Measurements from ENCODE around the gene FAU. TPM values are rescaled to one million over a fixed set of nuclear protein-coding genes. Genes with fewer than 3 reads are reported as not detected.
A peak's percentile ranks its signal among the peaks of the same experiment; 100 is the strongest.

FAU gene
- 100 to 1,000 TPM; 528 to 810 (median 808) TPM for polyA plus RNA-seq (ENCODE audit: insufficient read length in 3 of 3)
- long read RNA-seq, donor 1, transcript FAU-202 (3 exons, 533 nt): minor isoform, 12 of 652 reads
- long read RNA-seq, donor 1, transcript FAU-207 (5 exons, 847 nt): major isoform, 470 of 652 reads
- long read RNA-seq, donor 1, transcript FAU-209 (4 exons, 697 nt): minor isoform, 34 of 652 reads
- long read RNA-seq, donor 1, transcript FAU-208 (1 exons, 1,484 nt): minor isoform, 21 of 652 reads
- long read RNA-seq, donor 1, partial matches to known transcripts: 66 of 652 reads
- long read RNA-seq, donor 1, other reads (novel, unspliced or antisense): 47 of 652 reads
- long read RNA-seq, donor 2, transcript FAU-209 (4 exons, 697 nt): minor isoform, 32 of 603 reads
- long read RNA-seq, donor 2, transcript FAU-207 (5 exons, 847 nt): major isoform, 448 of 603 reads
- long read RNA-seq, donor 2, transcript FAU-208 (1 exons, 1,484 nt): minor isoform, 15 of 603 reads
- long read RNA-seq, donor 2, partial matches to known transcripts: 67 of 603 reads
- long read RNA-seq, donor 2, other reads (novel, unspliced or antisense): 37 of 603 reads
- long read RNA-seq, donor 3, transcript FAU-209 (4 exons, 697 nt): minor isoform, 59 of 964 reads
- long read RNA-seq, donor 3, transcript FAU-202 (3 exons, 533 nt): minor isoform, 19 of 964 reads
- long read RNA-seq, donor 3, transcript FAU-207 (5 exons, 847 nt): major isoform, 735 of 964 reads
- long read RNA-seq, donor 3, transcript FAU-208 (1 exons, 1,484 nt): minor isoform, 16 of 964 reads
- long read RNA-seq, donor 3, partial matches to known transcripts: 39 of 964 reads
- long read RNA-seq, donor 3, other reads (novel, unspliced or antisense): 93 of 964 reads
- long read RNA-seq, donor 4, transcript FAU-209 (4 exons, 697 nt): minor isoform, 35 of 569 reads
- long read RNA-seq, donor 4, transcript FAU-202 (3 exons, 533 nt): minor isoform, 7 of 569 reads
- long read RNA-seq, donor 4, transcript FAU-207 (5 exons, 847 nt): major isoform, 440 of 569 reads
- long read RNA-seq, donor 4, transcript FAU-208 (1 exons, 1,484 nt): minor isoform, 8 of 569 reads
- long read RNA-seq, donor 4, partial matches to known transcripts: 27 of 569 reads
- long read RNA-seq, donor 4, other reads (novel, unspliced or antisense): 48 of 569 reads
- long read RNA-seq, donor 5: 0 reads
- long read RNA-seq, donor 6, transcript FAU-209 (4 exons, 697 nt): minor isoform, 55 of 697 reads
- long read RNA-seq, donor 6, transcript FAU-207 (5 exons, 847 nt): major isoform, 490 of 697 reads
- long read RNA-seq, donor 6, transcript FAU-202 (3 exons, 533 nt): minor isoform, 12 of 697 reads
- long read RNA-seq, donor 6, transcript FAU-208 (1 exons, 1,484 nt): minor isoform, 31 of 697 reads
- long read RNA-seq, donor 6, partial matches to known transcripts: 69 of 697 reads
- long read RNA-seq, donor 6, other reads (novel, unspliced or antisense): 39 of 697 reads
- long read RNA-seq, donor 7, transcript FAU-208 (1 exons, 1,484 nt): minor isoform, 17 of 960 reads
- long read RNA-seq, donor 7, transcript FAU-207 (5 exons, 847 nt): major isoform, 692 of 960 reads
- long read RNA-seq, donor 7, transcript FAU-209 (4 exons, 697 nt): minor isoform, 39 of 960 reads
- long read RNA-seq, donor 7, transcript FAU-202 (3 exons, 533 nt): minor isoform, 21 of 960 reads
- long read RNA-seq, donor 7, partial matches to known transcripts: 123 of 960 reads
- long read RNA-seq, donor 7, other reads (novel, unspliced or antisense): 67 of 960 reads
- long read RNA-seq, donor 8, transcript FAU-208 (1 exons, 1,484 nt): minor isoform, 27 of 1,266 reads
- long read RNA-seq, donor 8, transcript FAU-209 (4 exons, 697 nt): minor isoform, 74 of 1,266 reads
- long read RNA-seq, donor 8, transcript FAU-207 (5 exons, 847 nt): major isoform, 973 of 1,266 reads
- long read RNA-seq, donor 8, transcript FAU-202 (3 exons, 533 nt): minor isoform, 14 of 1,266 reads
- long read RNA-seq, donor 8, partial matches to known transcripts: 93 of 1,266 reads
- long read RNA-seq, donor 8, other reads (novel, unspliced or antisense): 83 of 1,266 reads
- long read RNA-seq, donor 9, transcript FAU-202 (3 exons, 533 nt): minor isoform, 6 of 606 reads
- long read RNA-seq, donor 9, transcript FAU-207 (5 exons, 847 nt): major isoform, 460 of 606 reads
- long read RNA-seq, donor 9, transcript FAU-208 (1 exons, 1,484 nt): minor isoform, 14 of 606 reads
- long read RNA-seq, donor 9, transcript FAU-209 (4 exons, 697 nt): minor isoform, 34 of 606 reads
- long read RNA-seq, donor 9, partial matches to known transcripts: 54 of 606 reads
- long read RNA-seq, donor 9, other reads (novel, unspliced or antisense): 37 of 606 reads
- long read RNA-seq, donor 10, transcript FAU-208 (1 exons, 1,484 nt): minor isoform, 22 of 819 reads
- long read RNA-seq, donor 10, transcript FAU-207 (5 exons, 847 nt): major isoform, 637 of 819 reads
- long read RNA-seq, donor 10, transcript FAU-209 (4 exons, 697 nt): minor isoform, 33 of 819 reads
- long read RNA-seq, donor 10, transcript FAU-202 (3 exons, 533 nt): minor isoform, 14 of 819 reads
- long read RNA-seq, donor 10, partial matches to known transcripts: 56 of 819 reads
- long read RNA-seq, donor 10, other reads (novel, unspliced or antisense): 56 of 819 reads
- long read RNA-seq, donor 11, transcript FAU-209 (4 exons, 697 nt): minor isoform, 25 of 416 reads
- long read RNA-seq, donor 11, transcript FAU-208 (1 exons, 1,484 nt): minor isoform, 7 of 416 reads
- long read RNA-seq, donor 11, transcript FAU-207 (5 exons, 847 nt): major isoform, 332 of 416 reads
- long read RNA-seq, donor 11, partial matches to known transcripts: 20 of 416 reads
- long read RNA-seq, donor 11, other reads (novel, unspliced or antisense): 26 of 416 reads
- long read RNA-seq, donor 12, transcript FAU-208 (1 exons, 1,484 nt): minor isoform, 29 of 454 reads
- long read RNA-seq, donor 12, transcript FAU-207 (5 exons, 847 nt): major isoform, 310 of 454 reads
- long read RNA-seq, donor 12, transcript FAU-209 (4 exons, 697 nt): minor isoform, 32 of 454 reads
- long read RNA-seq, donor 12, partial matches to known transcripts: 55 of 454 reads
- long read RNA-seq, donor 12, other reads (novel, unspliced or antisense): 24 of 454 reads
- long read RNA-seq, donor 13: 0 reads
- long read RNA-seq, donor 14, transcript FAU-209 (4 exons, 697 nt): minor isoform, 59 of 783 reads
- long read RNA-seq, donor 14, transcript FAU-202 (3 exons, 533 nt): minor isoform, 11 of 783 reads
- long read RNA-seq, donor 14, transcript FAU-208 (1 exons, 1,484 nt): minor isoform, 6 of 783 reads
- long read RNA-seq, donor 14, transcript FAU-207 (5 exons, 847 nt): major isoform, 600 of 783 reads
- long read RNA-seq, donor 14, partial matches to known transcripts: 58 of 783 reads
- long read RNA-seq, donor 14, other reads (novel, unspliced or antisense): 47 of 783 reads
- long read RNA-seq, donor 15, transcript FAU-207 (5 exons, 847 nt): major isoform, 166 of 232 reads
- long read RNA-seq, donor 15, transcript FAU-202 (3 exons, 533 nt): minor isoform, 7 of 232 reads
- long read RNA-seq, donor 15, transcript FAU-208 (1 exons, 1,484 nt): minor isoform, 7 of 232 reads
- long read RNA-seq, donor 15, transcript FAU-209 (4 exons, 697 nt): minor isoform, 15 of 232 reads
- long read RNA-seq, donor 15, partial matches to known transcripts: 18 of 232 reads
- long read RNA-seq, donor 15, other reads (novel, unspliced or antisense): 18 of 232 reads
- long read RNA-seq, donor 16, transcript FAU-202 (3 exons, 533 nt): minor isoform, 29 of 1,341 reads
- long read RNA-seq, donor 16, transcript FAU-207 (5 exons, 847 nt): major isoform, 1,006 of 1,341 reads
- long read RNA-seq, donor 16, transcript FAU-208 (1 exons, 1,484 nt): minor isoform, 30 of 1,341 reads
- long read RNA-seq, donor 16, transcript FAU-209 (4 exons, 697 nt): minor isoform, 98 of 1,341 reads
- long read RNA-seq, donor 16, partial matches to known transcripts: 80 of 1,341 reads
- long read RNA-seq, donor 16, other reads (novel, unspliced or antisense): 95 of 1,341 reads

DNA sequence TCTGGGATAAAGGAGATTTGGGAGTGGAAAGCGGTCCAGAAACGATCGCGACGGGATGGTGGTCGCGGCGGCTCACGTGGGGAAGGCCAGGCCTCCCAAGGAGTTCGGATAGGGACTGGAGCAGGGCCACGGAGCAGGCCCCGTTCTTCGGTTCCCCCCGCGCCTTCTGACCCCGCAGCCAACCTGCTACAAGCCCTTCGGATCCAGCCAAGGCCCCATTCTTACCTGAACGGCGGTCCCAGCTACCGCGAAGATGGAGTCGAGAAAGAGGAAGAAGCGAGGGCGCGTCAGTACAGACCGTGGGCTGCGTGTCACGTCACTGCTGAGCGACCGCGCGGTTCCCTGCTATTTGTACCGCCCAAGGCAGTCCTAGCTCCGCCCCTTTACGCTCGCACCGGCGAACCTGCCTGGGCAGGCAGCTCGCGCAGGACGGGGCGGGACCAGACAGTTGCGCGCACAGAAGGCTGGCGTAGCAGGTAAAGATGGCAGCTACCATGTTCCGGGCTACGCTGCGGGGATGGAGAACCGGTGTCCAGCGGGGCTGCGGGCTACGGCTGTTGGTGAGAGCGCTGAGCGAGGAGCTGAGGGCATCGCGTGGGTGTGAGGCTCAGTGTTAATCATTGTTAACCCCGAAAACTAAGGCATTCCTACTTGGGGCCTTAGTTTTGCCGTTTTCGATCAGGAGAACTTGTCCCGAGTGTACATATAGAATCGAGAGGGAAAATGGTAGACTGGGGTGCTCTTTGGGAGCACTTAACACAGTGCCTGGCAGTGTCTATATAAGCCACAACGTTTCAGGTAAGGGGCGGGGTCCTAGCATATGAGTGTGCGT lies at the start of gene FAU, which contains the start of gene MRPL49:
TSS of gene FAU (minus strand) at position 270 of the 832 bp plus-strand sequence. CDS start 321 bp downstream, outside the sequence.
TSS of gene MRPL49 (plus strand) at position 457 of the 832 bp plus-strand sequence. CDS start at position 483, 26 bp downstream.
- DNase-seq (ENCODE audit: extremely low read depth in 1 of 11, low read depth in 9 of 11, low spot score in 4 of 11): peak; percentile 87 to 98 (median 96)

DNA sequence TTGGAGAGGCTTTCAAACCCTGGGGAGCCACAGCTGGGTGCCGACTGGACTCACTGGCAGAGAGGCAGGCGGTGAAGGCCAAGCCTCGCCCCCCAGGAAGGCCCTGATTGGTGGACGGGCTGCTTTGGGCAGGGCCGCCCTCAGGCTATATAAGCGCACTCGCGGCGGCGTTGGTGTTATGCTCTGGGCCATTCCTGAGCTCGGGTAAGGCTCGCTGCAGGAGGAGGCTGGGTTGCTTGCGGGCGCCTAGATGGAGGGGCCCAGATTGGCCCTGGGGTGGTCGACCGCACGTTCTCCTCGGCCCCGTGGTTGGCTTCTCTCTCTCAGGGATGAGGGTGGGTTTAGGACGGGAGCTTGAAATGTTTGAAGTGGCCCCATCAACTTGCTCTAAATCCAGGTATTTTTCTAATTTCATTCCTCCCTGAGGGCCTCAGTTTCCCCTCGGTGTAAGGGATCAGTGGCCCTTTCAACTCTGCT lies 48.2 kb upstream of the FAU start, which contains the start of gene SPDYC:
TSS of gene SPDYC (plus strand) at position 176 of the 477 bp plus-strand sequence. CDS start 1,125 bp downstream, outside the sequence.
- DNase-seq (ENCODE audit: extremely low read depth in 1 of 11, low read depth in 9 of 11, low spot score in 4 of 11): no peak

GRCh38 chr11:65169164-65169641 lies 47.3 kb upstream of the FAU start:
- DNase-seq (ENCODE audit: extremely low read depth in 1 of 11, low read depth in 9 of 11, low spot score in 4 of 11): no peak

DNA sequence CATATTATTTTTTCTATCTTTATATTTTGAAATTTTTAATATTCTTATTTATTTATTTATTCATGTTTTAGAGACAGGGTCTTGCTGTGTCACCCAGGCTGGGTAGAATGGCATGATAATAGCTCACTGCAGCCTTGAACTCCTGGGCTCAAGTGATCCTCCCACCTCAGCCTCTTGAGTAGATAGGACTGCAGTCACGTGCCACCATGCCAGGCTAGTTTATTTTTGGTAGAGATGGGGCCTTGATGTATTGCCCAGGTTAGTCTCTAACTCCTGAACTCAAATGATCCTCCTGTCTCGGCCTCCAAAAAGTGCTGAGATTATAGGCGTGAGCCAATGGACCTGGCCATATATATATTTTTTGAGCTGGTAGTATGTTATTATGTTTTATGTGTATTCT lies 45.7 kb upstream of the FAU start:
- DNase-seq (ENCODE audit: extremely low read depth in 1 of 11, low read depth in 9 of 11, low spot score in 4 of 11): no peak

DNA sequence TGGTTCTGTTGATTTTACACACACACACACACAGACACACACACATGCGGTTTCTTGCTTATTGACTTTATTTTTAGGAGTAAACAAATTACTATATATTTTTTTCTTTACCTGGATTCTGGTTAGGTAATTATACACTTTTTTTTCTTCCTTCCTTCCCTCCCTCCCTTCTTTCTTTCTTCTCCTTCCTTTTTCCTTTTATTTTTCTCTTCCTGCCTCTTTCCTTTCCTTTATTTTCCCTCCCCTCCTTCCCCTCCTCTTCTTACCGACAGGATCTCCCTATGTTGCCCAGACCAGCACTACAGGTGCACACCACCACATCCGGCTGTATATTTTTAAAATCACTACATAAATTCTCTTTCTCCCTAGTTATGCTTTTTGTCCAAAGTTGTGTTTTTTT lies 45.0 kb upstream of the FAU start:
- no peak for DNase-seq (ENCODE audit: extremely low read depth in 1 of 11, low read depth in 9 of 11, low spot score in 4 of 11)

DNA sequence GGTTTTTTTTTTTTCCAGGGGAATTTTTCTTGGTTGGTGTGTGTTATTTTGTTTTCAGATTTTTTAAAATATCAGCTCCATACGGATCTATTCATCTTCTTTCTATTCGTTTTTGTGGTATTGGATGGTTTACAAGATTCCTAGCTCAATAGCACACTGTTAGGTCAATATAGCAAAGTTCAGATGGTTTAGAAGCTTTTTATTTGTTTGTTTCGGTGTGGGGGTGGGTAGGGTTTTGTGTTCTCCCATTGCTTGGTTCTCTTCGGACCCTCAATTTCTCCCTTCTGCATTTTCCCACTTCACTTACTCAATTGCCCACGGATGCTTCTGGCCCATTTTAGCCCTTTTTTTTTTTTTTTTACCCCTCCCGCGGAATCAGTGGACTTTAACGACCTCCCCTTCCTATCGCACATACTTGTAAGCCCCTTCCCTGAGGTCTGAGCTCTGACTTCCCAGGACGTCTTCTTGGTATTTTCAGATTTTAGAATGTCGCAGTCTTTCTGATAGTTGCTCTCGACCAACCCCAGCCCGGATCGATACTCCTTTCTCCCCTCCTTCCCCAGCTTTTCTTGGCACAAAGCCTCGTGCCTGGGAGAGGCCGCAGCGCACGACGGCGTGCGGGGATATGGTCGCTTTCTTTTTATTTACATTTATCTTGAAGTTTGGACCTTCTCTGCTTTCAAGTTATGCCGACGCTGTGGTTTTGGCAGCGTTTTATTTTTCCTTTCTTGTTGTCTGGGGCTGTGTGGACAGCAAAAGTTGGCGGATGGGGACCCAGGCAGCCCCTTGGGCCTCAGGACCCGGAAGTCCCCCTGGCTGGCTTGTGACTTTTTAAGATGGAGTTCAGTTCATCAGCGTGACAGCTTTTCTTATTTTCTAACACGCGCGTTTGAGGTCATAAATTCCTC lies 43.7 kb upstream of the FAU start:
- DNase-seq (ENCODE audit: extremely low read depth in 1 of 11, low read depth in 9 of 11, low spot score in 4 of 11): no peak

DNA sequence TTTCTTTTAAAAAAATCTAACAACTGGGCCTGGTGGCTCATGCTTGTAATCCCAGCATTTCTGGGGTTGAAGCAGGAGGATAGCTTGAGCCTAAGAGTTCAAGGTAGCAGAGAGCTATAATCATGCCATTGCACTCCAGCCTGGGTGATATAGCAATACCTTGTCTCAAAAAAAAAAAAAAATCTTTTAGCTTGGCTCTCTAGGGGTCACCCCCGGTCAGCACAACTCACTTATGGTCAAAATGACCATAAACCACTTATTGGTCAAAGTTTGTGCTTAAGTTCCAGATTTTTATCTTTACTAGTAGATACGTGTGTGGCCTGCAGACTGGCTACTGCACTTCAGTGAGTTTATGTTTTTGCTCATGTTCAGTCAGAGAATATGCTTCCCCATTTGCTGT lies 41.8 kb upstream of the FAU start:
- DNase-seq (ENCODE audit: extremely low read depth in 1 of 11, low read depth in 9 of 11, low spot score in 4 of 11): no peak

- no peak for DNase-seq (ENCODE audit: extremely low read depth in 1 of 11, low read depth in 9 of 11, low spot score in 4 of 11)
Observed at GRCh38 chr11:65160643-65161042, 38.7 kb upstream of the FAU start.

DNA sequence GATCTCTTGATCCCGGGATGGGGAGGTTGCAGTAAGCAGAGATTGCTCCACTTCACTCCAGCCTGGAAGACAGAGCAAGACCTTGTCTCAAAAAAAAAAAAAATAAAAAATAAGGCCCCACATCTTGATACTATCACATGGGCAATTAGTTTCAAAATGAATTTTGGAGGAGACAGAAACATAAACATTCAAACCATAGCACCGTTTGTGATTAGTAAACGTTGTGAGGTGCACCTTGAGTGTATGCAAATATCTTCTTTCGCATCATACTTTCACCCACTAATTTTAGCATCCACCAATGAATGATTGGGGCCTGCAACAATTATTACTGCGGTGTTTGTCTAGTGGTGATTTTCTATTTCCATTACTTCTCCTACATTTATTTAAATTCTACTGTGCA lies 37.1 kb upstream of the FAU start:
- DNase-seq (ENCODE audit: extremely low read depth in 1 of 11, low read depth in 9 of 11, low spot score in 4 of 11): no peak

GRCh38 chr11:65157336-65157735 lies 35.4 kb upstream of the FAU start:
- no peak for DNase-seq (ENCODE audit: extremely low read depth in 1 of 11, low read depth in 9 of 11, low spot score in 4 of 11)

GRCh38 chr11:65156926-65157325 lies 35.0 kb upstream of the FAU start:
- no peak for DNase-seq (ENCODE audit: extremely low read depth in 1 of 11, low read depth in 9 of 11, low spot score in 4 of 11)
